Measurements from ENCODE around the gene SIRT4. TPM values are rescaled to one million over a fixed set of nuclear protein-coding genes. Genes with fewer than 3 reads are reported as not detected.

Gene SIRT4
- total and polyA plus RNA-seq, 2 of the 13 experiments (the other 11 are each of a cell fraction or from before 2014, with no cell fraction given): 3.4 to 5.8 TPM

- TF ChIP-seq ZNF558 (CRISPR knock-in tag; IDR thresholded peaks at IDR 0.05; ENCODE audit: borderline replicate concordance) (no peak), NAIF1 (CRISPR knock-in tag; IDR thresholded peaks at IDR 0.05; ENCODE audit: borderline replicate concordance) (no peak), ZUFSP (CRISPR knock-in tag; IDR thresholded peaks at IDR 0.05; ENCODE audit: borderline replicate concordance) (no peak), IRX3 (CRISPR knock-in tag; IDR thresholded peaks at IDR 0.05; ENCODE audit: borderline replicate concordance, low read depth) (no peak), ZNF264 (CRISPR knock-in tag; IDR thresholded peaks at IDR 0.05) (no peak), TFDP1 (CRISPR knock-in tag; IDR thresholded peaks at IDR 0.05; ENCODE audit: borderline replicate concordance) (no peak; the same call in 1 of the 2 replicates), SALL1 (CRISPR knock-in tag; IDR thresholded peaks at IDR 0.05) (peak; percentile 70), CREB1 (IDR thresholded peaks at IDR 0.05) (no peak), CREB1 (CRISPR knock-in tag; IDR thresholded peaks at IDR 0.05) (no peak), ZNF678 (CRISPR knock-in tag; IDR thresholded peaks at IDR 0.05) (no peak), GTF2F1 (IDR thresholded peaks at IDR 0.05; ENCODE audit: low read length) (no peak), ZNF562 (CRISPR knock-in tag; IDR thresholded peaks at IDR 0.05; ENCODE audit: borderline replicate concordance) (no peak), TEAD2 (CRISPR knock-in tag; IDR thresholded peaks at IDR 0.05) (no peak), ELF3 (CRISPR knock-in tag; IDR thresholded peaks at IDR 0.05) (0 out of 2 replicates have a peak, but pooled peaks have one; percentile 14), TARDBP (CRISPR knock-in tag; IDR thresholded peaks at IDR 0.05) (peak; percentile 69), ZNF549 (CRISPR knock-in tag; IDR thresholded peaks at IDR 0.05) (no peak), PCBP1 (IDR thresholded peaks at IDR 0.05; ENCODE audit: borderline replicate concordance, low read depth, low read length) (no peak), ZNF550 (CRISPR knock-in tag; IDR thresholded peaks at IDR 0.05; ENCODE audit: borderline replicate concordance) (no peak), ZBTB21 (CRISPR knock-in tag; IDR thresholded peaks at IDR 0.05) (no peak), PAF1 (CRISPR knock-in tag; IDR thresholded peaks at IDR 0.05) (no peak), ZNF3 (CRISPR knock-in tag; IDR thresholded peaks at IDR 0.05) (no peak), MLLT10 (CRISPR knock-in tag; IDR thresholded peaks at IDR 0.05) (no peak), CHD2 (IDR thresholded peaks at IDR 0.05; ENCODE audit: low read depth, low read length) (no peak), ZNF121 (CRISPR knock-in tag; IDR thresholded peaks at IDR 0.05) (no peak), ZIK1 (CRISPR knock-in tag; IDR thresholded peaks at IDR 0.05; ENCODE audit: borderline replicate concordance, low read depth) (peak; percentile 58; the same call in 1 of the 2 replicates), NR3C1 (CRISPR knock-in tag; IDR thresholded peaks at IDR 0.05) (no peak), ZNF543 (CRISPR knock-in tag; IDR thresholded peaks at IDR 0.05) (no peak; the same call in 1 of the 2 replicates), ZNF225 (CRISPR knock-in tag; IDR thresholded peaks at IDR 0.05) (no peak), ZBTB20 (CRISPR knock-in tag; IDR thresholded peaks at IDR 0.05; ENCODE audit: borderline replicate concordance, low read depth) (no peak)
Measured at GRCh38 chr12:120265473-120266179, 36.5 kb upstream of the SIRT4 start, which contains the start of gene PXN (continued).

Measured in HepG2 (cell line).